Loucy (cell line): Measurements from ENCODE around the gene MAP7D3.

Experiments
- CTCF ChIP-seq: fragments of 200-600 bp; sonication (generic); conservative IDR thresholded peaks from 2 replicates; pipeline ENCODE4 v1.5.1; 2014; ENCODE audit warnings: mild to moderate bottlenecking, antibody characterized with exemption, low read length
- EZH2phosphoT487 ChIP-seq: fragments of 200-600 bp; IDR thresholded peaks from 2 replicates; pipeline ENCODE4 v1.6.1; 2018; ENCODE audit warnings: antibody characterized with exemption, mild to moderate bottlenecking, moderate library complexity, borderline replicate concordance

- TF ChIP-seq CTCF (no peak), EZH2phosphoT487 (no peak)
These were observed 60.0 kb downstream of the MAP7D3 start for GRCh38 chrX:136191171-136191570.
